Astrocyte (in vitro differentiated cells and primary cell): ENCODE measurements around the gene HECTD3. TPM values are rescaled to one million over a fixed set of nuclear protein-coding genes. Genes with fewer than 3 reads are reported as not detected.

Experiments used
- DNase-seq: peaks from one replicate; pipeline ENCODE4 v3.0.0-alpha.2; 2010; ENCODE audit warnings: low read depth
- FAIRE-seq: peaks from 2 replicates; lab custom pipeline; 2011; peaks lifted over from hg19 to GRCh38; lab: Jason Lieb, UNC
- H2AFZ ChIP-seq: 2 replicates; pipeline ENCODE4 v1.6.0; 2012; ENCODE audit warnings: low read depth, low read length, inconsistent platforms
- H3K27ac ChIP-seq: 2 replicates; pipeline ENCODE4 v1.5.1; 2011; ENCODE audit warnings: low read depth, low read length, inconsistent platforms
- H3K27me3 ChIP-seq: 2 replicates; pipeline ENCODE4 v1.6.0; 2011; ENCODE audit warnings: low read length, inconsistent platforms; ENCODE audit not compliant: insufficient read depth
- H3K36me3 ChIP-seq: 2 replicates; pipeline ENCODE4 v1.5.1; 2011; ENCODE audit warnings: low read length, inconsistent platforms; ENCODE audit not compliant: insufficient read depth
- H3K4me1 ChIP-seq: 2 replicates; pipeline ENCODE4 v1.5.1; 2011; ENCODE audit warnings: low read length, inconsistent platforms; ENCODE audit not compliant: insufficient read depth
- H3K4me2 ChIP-seq: 2 replicates; pipeline ENCODE4 v1.6.0; 2012; ENCODE audit warnings: low read length, inconsistent platforms
- H3K4me3 ChIP-seq: 2 replicates; pipeline ENCODE4 v1.5.1; 2011; ENCODE audit warnings: low read depth, mild to moderate bottlenecking, low read length, inconsistent platforms; ENCODE audit not compliant: insufficient read depth
- H3K79me2 ChIP-seq: 2 replicates; pipeline ENCODE4 v1.6.0; 2012; ENCODE audit warnings: mild to moderate bottlenecking, low read length, inconsistent platforms; ENCODE audit not compliant: insufficient read depth
- H3K9ac ChIP-seq: 2 replicates; pipeline ENCODE4 v1.6.0; 2012; ENCODE audit warnings: mild to moderate bottlenecking, low read length, inconsistent platforms
- H3K9me3 ChIP-seq: 2 replicates; pipeline ENCODE4 v1.5.1; 2012; ENCODE audit warnings: low read depth, mild to moderate bottlenecking, low read length, inconsistent platforms; ENCODE audit not compliant: insufficient read depth
- H4K20me1 ChIP-seq: 2 replicates; pipeline ENCODE4 v1.6.0; 2012; ENCODE audit warnings: low read length, inconsistent platforms; ENCODE audit not compliant: insufficient read depth
- H3K27ac Mint-ChIP-seq: one replicate; pipeline ENCODE4 v1.8.0; 2021; ENCODE audit warnings: mild to moderate bottlenecking, mixed read lengths; ENCODE audit not compliant: unreplicated experiment
- H3K27me3 Mint-ChIP-seq: one replicate; pipeline ENCODE4 v1.8.0; 2021; ENCODE audit warnings: low read depth, mixed read lengths; ENCODE audit not compliant: unreplicated experiment
- H3K36me3 Mint-ChIP-seq: one replicate; pipeline ENCODE4 v1.8.0; 2021; ENCODE audit warnings: low read depth, mixed read lengths; ENCODE audit not compliant: unreplicated experiment
- H3K4me1 Mint-ChIP-seq: one replicate; pipeline ENCODE4 v1.8.0; 2021; ENCODE audit warnings: low read depth, mixed read lengths; ENCODE audit not compliant: unreplicated experiment
- H3K4me3 Mint-ChIP-seq: one replicate; pipeline ENCODE4 v1.8.0; 2021; ENCODE audit warnings: mild to moderate bottlenecking, moderate library complexity, mixed read lengths; ENCODE audit not compliant: unreplicated experiment
- H3K9me3 Mint-ChIP-seq: one replicate; pipeline ENCODE4 v1.8.0; 2021; ENCODE audit warnings: mild to moderate bottlenecking, mixed read lengths; ENCODE audit not compliant: unreplicated experiment
- EZH2 ChIP-seq: IDR thresholded peaks from 2 replicates; pipeline ENCODE4 v1.6.1; 2012; ENCODE audit warnings: mild to moderate bottlenecking, low read length, inconsistent platforms; ENCODE audit not compliant: insufficient read depth
- total RNA-seq: library from RNA; stranded (reverse); gene quantifications from 2 replicates; pipeline ENCODE4 v1.2.1, GENCODE V29; 2021
- TF ChIP-seq, protein P1 (sequence below): IDR thresholded peaks from 2 replicates; pipeline ENCODE4 v1.5.1; 2011; ENCODE audit warnings: low read depth, mild to moderate bottlenecking, inconsistent platforms, low read length, moderate library complexity; ENCODE audit not compliant: insufficient read depth

Gene HECTD3
- total RNA-seq, 1 donor from 2014 or later: 33.2 TPM

- Histone ChIP-seq H3K27me3 (no peaks in the 10 kb centered on the region), H3K36me3 (peaks cover 37% of the 10 kb centered on the region), H3K4me1 (peaks cover 20% of the 10 kb centered on the region), H2AFZ (no peak overlapping the region), H3K9ac (no peak overlapping the region), H3K79me2 (peaks cover 36% of the 10 kb centered on the region), H4K20me1 (peaks cover 26% of the 10 kb centered on the region), H3K27ac (no peak overlapping the region), H3K4me3 (no peak overlapping the region), H3K9me3 (no peaks in the 10 kb centered on the region), H3K4me2 (no peak overlapping the region)
- H3K36me3 Mint-ChIP-seq: peaks cover 20% of the 10 kb centered on the region
- DNase-seq: no peak
- peaks cover 2% of the 10 kb centered on the region for H3K9me3 Mint-ChIP-seq
- peaks cover 16% of the 10 kb centered on the region for H3K4me1 Mint-ChIP-seq
- TF ChIP-seq, protein P1, sequence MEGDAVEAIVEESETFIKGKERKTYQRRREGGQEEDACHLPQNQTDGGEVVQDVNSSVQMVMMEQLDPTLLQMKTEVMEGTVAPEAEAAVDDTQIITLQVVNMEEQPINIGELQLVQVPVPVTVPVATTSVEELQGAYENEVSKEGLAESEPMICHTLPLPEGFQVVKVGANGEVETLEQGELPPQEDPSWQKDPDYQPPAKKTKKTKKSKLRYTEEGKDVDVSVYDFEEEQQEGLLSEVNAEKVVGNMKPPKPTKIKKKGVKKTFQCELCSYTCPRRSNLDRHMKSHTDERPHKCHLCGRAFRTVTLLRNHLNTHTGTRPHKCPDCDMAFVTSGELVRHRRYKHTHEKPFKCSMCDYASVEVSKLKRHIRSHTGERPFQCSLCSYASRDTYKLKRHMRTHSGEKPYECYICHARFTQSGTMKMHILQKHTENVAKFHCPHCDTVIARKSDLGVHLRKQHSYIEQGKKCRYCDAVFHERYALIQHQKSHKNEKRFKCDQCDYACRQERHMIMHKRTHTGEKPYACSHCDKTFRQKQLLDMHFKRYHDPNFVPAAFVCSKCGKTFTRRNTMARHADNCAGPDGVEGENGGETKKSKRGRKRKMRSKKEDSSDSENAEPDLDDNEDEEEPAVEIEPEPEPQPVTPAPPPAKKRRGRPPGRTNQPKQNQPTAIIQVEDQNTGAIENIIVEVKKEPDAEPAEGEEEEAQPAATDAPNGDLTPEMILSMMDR: no peak
- TF ChIP-seq EZH2: no peak
- no peak overlapping the region for H3K4me3 Mint-ChIP-seq
- H3K27ac Mint-ChIP-seq: no peak overlapping the region
- H3K27me3 Mint-ChIP-seq: no peaks in the 10 kb centered on the region
- no peak for FAIRE-seq
Observed at GRCh38 chr1:45008516-45008915, 2.6 kb downstream of the HECTD3 start.

DNA sequence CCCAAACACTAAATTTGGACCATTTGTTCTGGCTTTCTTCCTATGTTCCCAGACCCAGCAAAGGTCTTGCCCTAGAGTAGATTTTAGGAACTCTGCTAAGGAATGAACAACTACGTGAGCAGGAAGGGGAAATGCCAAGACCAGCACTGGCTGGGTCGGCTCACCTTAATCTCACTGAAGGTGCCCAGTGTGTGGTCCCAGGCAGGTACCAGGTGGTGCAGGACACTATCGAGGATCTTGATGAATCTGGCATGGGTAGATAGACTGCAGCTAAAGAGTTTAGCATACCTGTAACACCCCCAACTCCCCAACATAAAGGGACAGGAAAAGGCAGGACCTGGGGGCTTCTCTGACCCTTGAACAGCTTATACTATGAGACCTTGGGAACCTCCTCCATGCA is 3.0 kb downstream of the HECTD3 start:
- Histone ChIP-seq H3K27me3 (no peaks in the 10 kb centered on the region), H3K9ac (no peak overlapping the region), H4K20me1 (peaks cover 26% of the 10 kb centered on the region), H2AFZ (no peak overlapping the region), H3K36me3 (peaks cover 33% of the 10 kb centered on the region), H3K9me3 (no peaks in the 10 kb centered on the region), H3K4me1 (peaks cover 16% of the 10 kb centered on the region), H3K27ac (no peak overlapping the region), H3K4me2 (no peak overlapping the region), H3K4me3 (no peak overlapping the region), H3K79me2 (peaks cover 31% of the 10 kb centered on the region)
- H3K36me3 Mint-ChIP-seq: peaks cover 22% of the 10 kb centered on the region
- H3K9me3 Mint-ChIP-seq: peaks cover 2% of the 10 kb centered on the region
- TF ChIP-seq, protein P1: no peak
- TF ChIP-seq EZH2: no peak
- no peak overlapping the region for H3K4me3 Mint-ChIP-seq
- H3K4me1 Mint-ChIP-seq: peaks cover 15% of the 10 kb centered on the region
- no peaks in the 10 kb centered on the region for H3K27me3 Mint-ChIP-seq
- H3K27ac Mint-ChIP-seq: no peak overlapping the region
- no peak for FAIRE-seq
- no peak for DNase-seq

- H3K27ac ChIP-seq: no peak overlapping the region
- Mint-ChIP-seq H3K4me3 (peak overlapping the region; percentile 1), H3K27ac (no peak overlapping the region), H3K9me3 (peaks cover 2% of the 10 kb centered on the region), H3K4me1 (peaks cover 14% of the 10 kb centered on the region), H3K27me3 (no peaks in the 10 kb centered on the region), H3K36me3 (peaks cover 28% of the 10 kb centered on the region)
- TF ChIP-seq, protein P1: no peak
- no peak for TF ChIP-seq EZH2
- DNase-seq: no peak
- peaks cover 15% of the 10 kb centered on the region for H3K4me1 ChIP-seq
- no peak overlapping the region for H3K4me3 ChIP-seq
- peaks cover 24% of the 10 kb centered on the region for H3K79me2 ChIP-seq
- no peaks in the 10 kb centered on the region for H3K27me3 ChIP-seq
- peaks cover 26% of the 10 kb centered on the region for H4K20me1 ChIP-seq
- no peak overlapping the region for H3K4me2 ChIP-seq
- no peaks in the 10 kb centered on the region for H3K9me3 ChIP-seq
- H3K9ac ChIP-seq: no peak overlapping the region
- peaks cover 33% of the 10 kb centered on the region for H3K36me3 ChIP-seq
- no peak for FAIRE-seq
- no peak overlapping the region for H2AFZ ChIP-seq
Observed at GRCh38 chr1:45007311-45007710, 3.8 kb downstream of the HECTD3 start.
